ENCODE data around the gene SLC9A5. TPM values are rescaled to one million over a fixed set of nuclear protein-coding genes. Genes with fewer than 3 reads are reported as not detected.

SLC9A5 gene
- polyA plus RNA-seq, 5 donors: 15.7 to 21.1 (median 19.4) TPM

DNA sequence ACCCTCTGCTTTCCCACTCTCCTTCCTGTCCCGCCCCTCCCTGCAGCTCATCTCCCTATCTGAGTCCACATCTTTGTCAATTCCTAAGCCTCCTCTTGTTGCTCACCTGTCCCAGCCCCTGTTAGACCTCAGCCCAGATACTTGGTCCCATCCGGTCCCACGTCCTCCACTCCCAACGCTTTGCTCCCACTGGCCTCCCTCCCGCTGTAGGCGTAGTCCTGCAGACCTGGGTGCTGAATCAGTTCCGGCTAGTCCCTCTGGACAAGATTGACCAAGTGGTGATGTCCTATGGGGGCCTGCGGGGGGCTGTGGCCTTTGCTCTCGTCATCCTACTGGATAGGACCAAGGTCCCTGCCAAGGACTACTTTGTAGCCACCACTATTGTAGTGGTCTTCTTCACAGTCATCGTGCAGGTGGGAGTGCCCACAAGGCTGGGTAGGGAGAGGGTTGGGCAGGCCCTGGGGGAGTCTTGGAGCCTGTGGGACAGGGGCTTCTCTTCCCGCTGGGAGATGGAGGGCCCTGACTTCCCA is 8.0 kb downstream of the SLC9A5 start:
- no peak for DNase-seq

DNA sequence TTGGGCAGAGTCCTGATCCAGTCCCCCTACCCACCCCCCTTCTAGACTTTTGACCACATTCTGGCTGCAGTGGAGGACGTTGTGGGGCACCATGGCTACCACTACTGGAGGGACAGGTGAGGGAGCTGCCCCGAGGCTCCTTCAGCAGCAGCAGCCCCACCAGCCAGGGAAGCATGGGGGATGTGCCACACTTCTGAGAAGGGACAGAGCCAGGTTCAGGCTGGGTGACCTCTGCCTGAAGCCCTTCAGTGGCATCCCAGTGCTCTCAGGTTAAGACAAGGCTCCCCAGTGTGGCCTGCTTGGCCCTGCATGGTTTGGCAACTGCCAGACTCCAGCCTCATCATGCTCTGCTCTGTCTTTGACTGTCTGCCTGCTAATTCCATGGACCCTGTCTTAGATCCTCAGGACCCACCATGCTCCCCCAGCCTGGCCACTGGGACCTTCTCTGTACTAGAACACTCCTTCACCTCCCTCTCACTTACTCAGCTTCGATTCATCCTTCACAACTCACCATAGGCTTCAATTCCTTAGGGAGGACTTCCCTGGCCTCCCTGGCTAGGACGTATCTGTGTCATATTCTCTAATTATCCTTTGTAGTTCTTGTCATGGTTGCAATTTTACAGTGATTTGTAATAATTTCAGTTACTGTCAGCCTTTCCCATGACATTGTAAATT is 8.8 kb downstream of the SLC9A5 start:
- DNase-seq: no peak

DNA sequence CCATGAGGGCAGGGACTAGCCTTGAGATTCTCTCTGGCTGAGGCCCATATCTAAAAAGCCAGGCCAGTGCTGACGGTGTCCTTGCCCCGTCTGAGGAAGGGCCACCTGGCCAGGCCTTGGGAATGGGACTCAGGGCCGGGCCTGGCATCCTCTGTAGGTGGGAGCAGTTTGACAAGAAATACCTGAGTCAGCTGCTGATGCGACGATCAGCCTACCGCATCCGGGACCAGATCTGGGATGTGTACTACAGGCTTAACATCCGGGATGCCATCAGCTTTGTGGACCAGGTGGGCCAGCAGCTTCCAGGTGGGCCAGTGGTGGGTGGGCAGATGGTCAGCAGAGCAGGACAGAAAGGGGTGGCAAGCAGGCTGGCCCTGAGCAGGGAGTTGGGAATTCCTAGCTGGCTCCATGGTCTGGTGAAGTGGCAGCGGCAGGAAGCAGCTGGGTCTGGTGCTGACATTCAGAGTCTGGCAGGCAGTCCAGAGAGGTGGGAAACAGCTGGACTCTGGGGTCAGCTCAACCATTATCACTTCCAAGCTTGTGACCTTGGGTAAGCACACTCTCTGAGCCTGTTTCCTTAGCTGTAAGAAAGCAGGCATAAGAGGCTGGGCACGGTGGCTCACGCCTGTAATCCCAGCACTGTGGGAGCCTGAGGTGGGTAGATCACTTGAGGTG is 9.5 kb downstream of the SLC9A5 start:
- DNase-seq: no peak

DNA sequence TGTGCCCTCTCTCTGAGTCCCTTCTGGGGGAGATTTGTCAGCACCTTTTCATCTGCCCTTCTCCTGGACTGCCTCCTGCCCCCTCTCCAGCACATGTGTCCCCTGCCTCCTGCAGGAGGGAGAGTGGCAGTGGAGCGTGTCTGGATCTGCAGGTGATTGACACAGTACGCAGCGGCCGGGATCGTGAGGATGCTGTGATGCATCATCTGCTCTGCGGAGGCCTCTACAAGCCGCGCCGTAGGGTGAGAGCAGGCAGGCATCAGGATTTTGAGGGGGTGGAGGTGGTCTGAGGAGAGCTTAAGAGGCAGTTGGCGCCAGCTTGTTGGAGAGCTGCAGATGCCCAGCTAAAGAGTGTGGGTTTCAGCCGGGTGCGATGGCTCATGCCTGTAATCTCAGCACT is 10.9 kb downstream of the SLC9A5 start:
- DNase-seq: no peak

DNA sequence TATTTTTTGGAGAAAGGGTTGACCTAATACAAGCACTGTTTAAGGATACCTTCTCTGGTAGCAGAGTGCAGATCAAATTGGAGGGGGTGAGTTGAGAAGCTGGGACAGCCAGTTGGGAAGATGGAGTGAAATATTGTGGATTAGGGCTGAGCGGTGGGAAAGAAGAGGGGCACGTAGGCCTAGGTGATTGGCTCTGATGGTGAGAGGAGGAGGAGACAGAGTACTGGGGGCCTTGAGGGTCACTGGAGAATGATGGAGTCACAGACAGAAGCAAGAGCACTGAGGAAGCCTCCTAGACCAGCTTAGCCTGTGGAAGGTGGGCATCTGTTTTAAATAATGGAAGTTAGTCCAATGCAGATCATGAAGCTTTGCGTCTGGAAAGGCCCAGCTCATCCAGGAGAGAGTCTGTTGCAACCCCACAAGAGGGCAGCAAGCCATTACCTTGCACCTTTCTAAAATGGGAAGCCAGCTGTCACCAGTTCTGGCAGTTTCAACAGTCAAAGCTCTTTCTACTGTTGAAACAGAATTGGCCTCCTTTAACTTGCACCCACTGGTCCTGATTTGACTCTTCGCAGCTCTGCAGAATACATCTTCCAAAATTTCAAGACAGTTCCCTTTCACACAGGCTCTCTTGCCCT is 11.8 kb downstream of the SLC9A5 start:
- no peak for DNase-seq

DNA sequence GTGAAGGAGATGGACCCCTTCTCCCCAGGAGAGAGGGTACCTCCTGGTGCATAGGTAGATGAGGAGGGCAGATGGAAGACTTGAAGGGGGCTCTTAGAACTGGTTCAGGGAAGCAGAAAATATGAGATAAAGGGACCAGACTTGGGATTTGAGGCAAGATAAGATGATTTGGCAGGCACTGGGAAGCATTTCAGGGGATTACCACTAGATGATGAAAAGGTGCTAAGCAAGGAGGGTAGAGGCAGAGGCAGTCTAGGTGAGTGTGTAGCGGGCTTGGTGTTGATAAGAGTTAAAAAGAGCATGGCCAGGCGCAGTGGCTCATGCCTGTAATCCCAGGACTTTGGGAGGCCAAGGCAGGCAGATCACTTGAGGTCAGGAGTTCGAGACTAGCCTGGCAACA is 14.4 kb downstream of the SLC9A5 start:
- no peak for DNase-seq

DNA sequence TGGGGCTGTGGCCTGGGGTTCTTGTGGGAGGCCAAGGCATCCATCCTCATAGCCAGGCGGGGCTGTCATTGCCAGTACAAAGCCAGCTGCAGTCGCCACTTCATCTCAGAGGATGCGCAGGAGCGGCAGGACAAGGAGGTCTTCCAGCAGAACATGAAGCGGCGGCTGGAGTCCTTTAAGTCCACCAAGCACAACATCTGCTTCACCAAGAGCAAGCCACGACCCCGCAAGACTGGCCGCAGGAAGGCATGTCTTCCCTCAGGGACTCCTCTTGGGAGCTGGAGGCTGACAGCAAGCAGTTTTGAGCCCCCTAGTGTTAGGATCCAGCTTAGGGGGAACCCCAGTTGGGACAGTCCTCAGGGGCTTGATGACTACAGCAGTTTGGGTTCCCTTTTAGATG is 15.5 kb downstream of the SLC9A5 start:
- no peak for DNase-seq

DNA sequence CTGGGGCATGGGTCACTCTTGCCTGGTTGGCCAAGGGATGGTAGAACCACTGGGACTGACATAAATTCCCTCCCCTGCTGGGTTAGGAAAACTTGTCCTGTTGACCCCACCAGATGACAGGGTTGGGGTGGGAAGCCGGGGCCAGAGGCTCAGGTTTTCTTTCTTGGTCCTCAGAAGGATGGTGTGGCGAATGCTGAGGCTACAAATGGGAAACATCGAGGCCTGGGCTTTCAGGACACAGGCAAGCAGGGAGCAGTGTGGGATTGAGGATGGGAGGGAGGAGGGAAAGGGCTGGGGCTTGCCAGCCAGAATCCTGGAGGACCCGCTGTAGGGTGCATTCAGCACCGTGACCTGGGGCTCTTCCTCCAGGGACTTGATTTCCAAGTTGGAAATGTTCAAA is 16.1 kb downstream of the SLC9A5 start:
- no peak for DNase-seq

DNA sequence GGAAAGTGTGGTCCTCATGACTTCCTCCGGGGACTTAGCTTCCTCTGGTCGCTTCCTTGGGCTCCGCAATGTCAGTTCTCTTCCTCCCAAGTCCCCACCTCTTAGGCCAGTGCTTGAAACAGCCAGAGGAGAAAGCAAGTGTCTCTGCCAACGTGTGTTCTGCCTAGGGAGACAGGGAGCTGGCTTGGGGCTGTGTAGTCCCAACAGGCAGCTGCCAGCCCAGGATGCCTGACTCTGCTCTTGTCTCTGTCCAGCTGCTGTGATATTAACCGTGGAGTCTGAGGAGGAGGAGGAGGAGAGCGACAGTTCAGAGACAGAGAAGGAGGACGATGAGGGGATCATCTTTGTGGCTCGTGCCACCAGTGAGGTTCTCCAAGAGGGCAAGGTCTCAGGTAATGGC is 17.1 kb downstream of the SLC9A5 start:
- DNase-seq: no peak

DNA sequence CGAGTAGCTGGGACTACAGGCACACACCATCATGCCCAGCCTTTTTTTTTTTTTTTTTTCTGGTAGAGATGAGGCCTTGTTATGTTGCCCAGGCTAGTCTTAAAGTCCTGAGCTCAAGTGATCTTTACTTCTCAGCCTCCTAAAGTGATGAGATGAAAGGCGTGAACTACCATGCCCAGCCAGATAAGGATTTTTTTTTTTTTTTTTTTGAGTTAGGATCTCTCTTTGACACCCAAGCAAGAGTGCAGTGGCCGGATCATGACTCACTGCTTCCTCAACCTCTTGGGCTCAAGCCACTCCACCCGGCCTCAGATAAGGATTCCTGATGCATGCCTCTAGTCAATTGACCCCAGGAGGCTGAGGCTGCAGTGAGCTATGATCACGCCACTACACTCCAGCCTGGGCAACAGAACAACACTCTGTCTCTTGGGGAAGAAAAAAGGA is 19.4 kb downstream of the SLC9A5 start:
- DNase-seq: no peak

DNA sequence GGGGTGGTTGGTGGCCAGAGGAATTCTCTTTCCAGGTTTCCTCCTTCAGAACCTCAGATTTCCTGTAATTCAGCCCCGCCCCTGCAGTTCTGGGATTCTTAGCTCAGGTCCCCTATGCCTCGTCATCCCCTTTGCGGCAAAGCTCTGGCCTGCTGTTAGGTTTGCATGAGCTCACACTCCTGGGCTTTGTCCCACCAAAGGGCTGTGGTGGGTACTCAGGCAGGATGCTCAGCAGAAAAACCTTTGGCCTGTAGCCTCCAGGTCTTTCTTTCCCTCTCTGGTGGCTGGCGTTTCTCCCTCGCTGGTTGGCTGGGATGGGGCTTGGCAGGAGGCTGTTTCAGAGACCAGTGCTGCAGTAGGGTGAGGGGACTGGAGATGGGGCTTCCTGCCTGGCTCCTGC is 21.0 kb downstream of the SLC9A5 start:
- DNase-seq: no peak

DNA sequence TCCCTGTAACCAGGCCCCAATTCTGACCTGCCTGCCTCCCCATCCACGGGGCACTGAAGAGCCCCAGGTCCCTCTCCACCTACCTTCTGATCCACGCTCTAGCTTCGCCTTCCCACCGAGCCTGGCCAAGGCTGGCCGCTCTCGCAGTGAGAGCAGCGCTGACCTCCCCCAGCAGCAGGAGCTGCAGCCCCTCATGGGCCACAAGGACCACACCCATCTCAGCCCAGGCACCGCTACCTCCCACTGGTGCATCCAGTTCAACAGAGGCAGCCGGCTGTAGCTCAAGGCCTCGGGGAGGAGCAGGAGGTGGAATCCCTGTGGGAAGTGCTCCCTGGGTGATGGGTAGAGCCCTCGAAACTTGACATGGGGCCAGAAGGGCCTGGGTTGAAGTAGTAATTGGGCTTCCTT is 22.2 kb downstream of the SLC9A5 start:
- no peak for DNase-seq

DNA sequence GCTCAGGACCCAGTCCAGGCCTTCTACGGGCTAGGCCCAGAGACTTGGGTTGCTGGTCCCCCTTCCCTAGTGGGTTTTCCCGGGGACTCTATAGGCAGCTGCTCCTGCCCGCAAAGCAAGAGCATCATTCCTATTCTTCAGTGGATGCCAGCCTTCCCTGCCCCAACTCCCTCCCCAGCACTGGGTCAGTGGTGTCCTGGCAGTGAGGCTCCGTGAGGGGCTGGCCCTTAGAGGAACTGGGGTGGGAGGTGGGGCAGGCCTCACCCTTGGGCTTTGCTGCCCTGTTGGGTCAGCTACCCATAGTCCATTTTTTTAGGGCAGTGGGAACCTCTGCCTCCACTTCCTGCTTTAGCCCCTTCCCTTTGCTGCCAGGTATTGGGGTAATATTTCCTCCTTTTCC is 22.7 kb downstream of the SLC9A5 start:
- DNase-seq: no peak

DNA sequence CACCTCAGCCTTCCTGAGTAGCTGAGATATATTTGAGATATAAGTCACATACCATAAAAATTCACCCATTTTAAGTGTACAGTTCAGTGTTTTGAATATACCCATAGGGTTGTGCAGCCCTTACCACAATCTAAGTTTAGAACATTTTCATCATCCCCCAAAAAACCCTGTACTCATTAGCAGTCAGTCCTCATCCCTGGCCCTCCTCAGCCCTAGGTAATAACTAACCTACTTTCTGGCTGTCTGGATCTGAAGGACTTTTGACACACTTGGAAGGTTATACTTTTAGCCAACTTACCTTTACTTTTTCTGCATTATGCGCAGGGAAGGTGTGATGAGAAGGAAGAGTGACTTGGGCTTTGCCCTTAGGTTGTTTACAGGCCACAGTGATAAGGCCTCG is 26.5 kb downstream of the SLC9A5 start:
- DNase-seq: no peak

DNA sequence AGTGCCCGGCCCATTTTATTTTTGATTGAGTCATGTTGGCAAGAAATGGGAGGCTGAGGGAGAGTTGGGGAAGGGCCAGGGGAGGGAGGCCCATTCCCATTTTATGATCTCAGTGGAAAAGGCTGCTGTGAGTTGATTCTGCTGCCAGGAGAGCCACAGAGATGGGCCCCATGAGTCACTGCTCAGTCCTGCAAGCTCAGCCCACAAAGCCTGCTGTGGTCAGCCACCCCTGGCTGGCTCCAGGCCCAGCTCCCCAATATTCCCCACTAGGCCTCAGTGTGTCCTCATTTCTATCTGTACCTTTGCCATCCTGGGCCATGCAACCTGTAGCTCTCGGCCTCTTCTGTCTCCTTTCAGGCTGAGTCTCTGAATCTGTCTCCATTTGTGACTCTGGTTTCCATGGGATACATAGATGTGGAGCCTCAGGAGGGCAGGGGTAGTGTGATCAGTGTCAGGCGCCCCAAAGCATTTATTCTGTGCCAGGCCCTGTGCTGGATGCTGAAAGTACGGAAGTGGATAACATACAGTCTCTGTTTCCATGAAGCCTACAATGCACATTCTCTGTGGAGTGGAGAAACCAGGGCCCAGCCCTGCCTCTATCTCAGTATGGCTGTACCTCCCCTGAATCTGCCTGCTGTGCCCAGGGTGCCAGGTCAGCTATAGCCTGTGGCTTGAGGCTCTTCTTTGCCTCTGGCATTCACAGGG is 28.7 kb downstream of the SLC9A5 start:
- no peak for DNase-seq

DNA sequence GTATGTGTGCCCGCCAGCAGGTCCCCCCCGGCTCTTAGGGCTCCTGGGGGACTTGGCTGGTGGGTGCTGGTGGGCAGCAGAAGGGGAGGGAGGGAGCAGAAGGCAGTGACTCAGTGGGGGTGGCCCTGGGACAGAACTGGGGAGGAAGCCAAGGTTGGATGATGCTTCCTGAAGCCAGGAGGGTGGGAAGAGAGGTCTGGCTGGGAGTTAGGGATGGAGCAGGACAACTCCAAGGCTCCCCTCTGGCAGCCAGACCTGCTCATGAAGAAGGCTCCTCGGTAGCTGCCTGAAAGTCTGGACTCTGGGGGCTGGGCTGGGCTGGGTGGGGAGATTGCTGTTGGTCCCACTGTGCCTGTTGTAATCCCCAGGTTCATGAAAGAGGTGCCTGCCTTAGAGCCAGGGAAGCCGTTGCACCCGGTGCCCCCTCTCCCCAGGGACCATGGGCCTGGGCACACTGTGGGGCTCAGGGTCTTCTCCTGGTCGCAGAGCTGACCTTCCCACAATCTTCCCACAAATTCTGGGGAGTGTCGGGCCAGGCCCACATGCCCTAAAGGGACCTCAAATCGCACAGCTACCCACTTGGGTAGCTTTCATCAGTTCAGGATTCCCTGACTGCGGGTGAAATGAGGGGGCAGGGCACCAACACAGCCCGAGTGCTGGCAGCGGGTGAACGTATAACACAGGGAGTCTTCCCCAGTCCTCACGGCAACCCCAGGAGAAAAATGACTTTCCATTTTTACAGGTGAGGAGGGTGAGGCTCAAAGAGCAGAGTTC is 29.4 kb downstream of the SLC9A5 start:
- DNase-seq: no peak

DNA sequence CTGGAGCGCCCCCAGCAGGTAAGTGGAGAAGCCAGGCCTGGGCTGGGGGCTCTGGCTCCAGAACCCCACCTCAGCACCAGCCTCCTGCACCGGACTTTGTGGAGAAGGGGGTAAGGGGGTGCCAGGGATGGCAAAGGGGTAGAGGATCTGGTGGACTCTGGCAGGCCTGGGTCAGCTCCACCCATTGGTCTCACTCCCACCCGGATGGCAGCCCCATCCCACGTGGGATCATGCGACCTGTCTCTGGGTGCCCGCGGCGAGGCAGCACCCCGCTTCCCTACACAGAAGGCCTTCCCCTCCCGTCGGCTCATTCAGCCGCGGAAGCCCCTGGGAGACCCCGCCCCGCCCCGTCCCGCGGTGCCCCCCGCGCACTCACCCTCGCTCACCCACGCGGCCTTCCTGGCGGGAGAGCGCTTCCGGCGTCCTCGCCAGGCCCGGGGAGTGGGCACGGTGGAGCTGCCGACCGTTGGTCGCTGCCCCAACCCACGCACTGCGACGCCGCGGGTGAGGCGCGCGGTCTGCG is 30.1 kb downstream of the SLC9A5 start:
- no peak for DNase-seq

DNA sequence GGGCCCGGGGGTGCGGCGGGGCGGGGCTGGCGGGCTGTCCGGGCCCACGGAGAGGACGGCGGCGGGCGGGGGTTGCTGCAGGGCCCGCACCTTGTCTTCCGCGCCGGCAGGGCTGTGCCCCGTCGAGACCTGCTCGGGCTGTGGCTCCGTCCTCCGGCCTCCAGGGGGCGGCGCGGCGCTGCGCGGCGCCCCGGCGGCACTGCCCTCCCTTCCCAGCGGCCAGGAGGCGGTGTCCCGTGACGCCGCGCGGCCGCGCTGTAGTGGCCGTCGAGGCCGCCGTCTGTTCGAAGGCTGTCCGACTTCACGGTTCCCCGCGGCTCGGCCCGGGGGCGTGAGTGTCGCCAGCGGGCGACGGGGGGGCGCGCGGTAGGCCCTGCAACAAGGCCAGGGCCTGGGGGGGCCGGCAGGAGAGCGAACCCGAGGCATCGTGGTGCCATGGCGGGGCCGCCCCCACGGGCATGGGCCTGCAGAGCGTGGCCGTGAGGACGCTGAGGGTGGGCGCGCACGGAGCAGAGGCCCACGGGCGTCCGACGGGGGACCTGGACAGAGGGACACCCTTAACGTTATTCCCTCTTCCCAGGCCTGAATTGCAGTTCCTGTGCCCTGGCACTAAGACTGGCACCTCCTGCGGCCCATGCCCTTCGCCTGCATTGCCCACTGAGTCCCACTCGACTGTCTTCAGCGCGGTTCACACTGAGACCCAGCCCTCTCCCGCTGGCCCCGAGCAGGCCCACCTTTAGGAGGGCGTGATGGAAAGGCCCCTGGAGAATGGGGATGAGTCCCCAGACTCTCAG is 30.7 kb downstream of the SLC9A5 start, which contains the start of gene PLEKHG4:
Gene PLEKHG4, plus strand, starts transcription at position 237 of the 794 bp plus-strand sequence. Its CDS starts 513 bp downstream, at position 750.
- peak; percentile 68 to 69 for DNase-seq

DNA sequence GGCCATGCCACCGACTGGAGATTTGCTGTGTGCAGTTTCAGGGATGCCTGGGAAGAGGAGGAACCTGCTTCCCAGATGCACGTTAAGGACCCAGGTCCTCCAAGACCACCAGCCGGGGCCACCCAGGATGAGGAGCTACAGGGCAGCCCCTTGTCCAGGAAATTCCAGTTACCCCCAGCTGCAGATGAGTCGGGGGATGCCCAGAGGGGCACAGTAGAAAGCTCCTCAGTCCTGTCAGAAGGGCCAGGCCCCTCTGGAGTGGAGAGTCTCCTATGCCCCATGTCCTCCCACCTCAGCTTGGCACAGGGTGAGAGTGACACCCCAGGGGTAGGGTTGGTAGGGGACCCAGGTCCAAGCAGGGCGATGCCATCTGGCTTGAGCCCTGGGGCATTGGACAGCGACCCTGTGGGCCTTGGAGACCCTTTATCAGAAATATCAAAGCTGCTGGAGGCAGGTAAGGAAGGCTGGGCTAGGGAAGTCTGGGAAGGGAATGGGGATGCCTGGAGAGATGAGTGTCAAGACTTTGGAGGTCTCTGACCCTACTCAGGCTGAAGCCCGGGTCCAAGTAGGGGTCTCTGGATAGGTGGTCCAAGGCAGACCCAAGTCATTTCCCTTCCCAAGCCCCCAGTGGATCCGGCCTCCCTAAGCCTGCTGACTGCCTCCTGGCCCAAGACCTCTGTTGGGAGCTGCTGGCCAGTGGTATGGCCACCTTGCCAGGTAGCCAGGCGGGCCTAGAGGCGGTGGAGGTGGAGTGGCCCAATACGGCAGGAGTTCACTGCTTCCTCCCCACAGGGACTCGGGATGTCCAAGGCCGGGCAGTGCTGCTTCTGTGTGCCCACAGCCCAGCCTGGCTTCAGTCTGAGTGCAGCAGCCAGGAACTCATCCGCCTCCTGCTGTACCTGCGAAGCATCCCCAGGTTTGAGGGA is 31.6 kb downstream of the SLC9A5 start:
- no peak for DNase-seq
